VCaP (cell line): ENCODE data around the gene TOLLIP.

Experiments used
- H3K27ac ChIP-seq: fragments of 450-650 bp; 2 replicates; pipeline ENCODE4 v1.5.1; 2017
- TF ChIP-seq, protein P1 (sequence below): fragments of 450-650 bp; conservative IDR thresholded peaks from 2 replicates; pipeline ENCODE4 v1.5.1; 2017; ENCODE audit warnings: mild to moderate bottlenecking, moderate library complexity

Gene TOLLIP

DNA sequence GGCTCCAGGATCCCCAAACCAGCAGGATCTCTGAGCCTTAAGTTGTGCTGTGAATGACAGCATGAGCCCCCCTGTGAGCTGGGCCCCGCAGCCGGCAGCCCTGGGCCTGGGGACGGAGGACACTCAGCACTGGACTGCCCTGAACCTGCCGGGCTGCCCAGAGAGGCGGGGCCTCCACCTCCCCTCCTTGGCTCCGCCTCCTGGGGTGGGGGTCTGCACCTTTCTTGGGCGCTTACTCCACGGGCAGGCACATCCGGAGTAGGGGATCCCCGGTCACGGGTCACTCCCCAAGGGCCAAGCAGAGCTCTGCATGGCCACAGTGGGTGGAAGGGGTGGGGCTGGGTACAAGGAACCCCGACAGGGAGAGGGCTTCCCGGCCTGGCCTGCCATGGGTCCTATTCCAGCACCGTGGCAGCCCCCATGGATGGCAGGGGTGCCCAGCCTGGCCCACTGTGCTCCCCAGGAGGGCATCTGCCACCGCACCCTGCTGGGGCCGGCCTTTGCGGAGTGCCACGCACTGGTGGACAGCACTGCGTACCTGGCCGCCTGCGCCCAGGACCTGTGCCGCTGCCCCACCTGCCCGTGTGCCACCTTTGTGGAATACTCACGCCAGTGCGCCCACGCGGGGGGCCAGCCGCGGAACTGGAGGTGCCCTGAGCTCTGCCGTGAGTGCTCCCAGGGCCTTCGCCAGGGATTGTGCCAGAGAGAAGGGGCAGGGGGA is 81.2 kb downstream of the TOLLIP start:
- no peak overlapping the region for H3K27ac ChIP-seq
- TF ChIP-seq, protein P1, sequence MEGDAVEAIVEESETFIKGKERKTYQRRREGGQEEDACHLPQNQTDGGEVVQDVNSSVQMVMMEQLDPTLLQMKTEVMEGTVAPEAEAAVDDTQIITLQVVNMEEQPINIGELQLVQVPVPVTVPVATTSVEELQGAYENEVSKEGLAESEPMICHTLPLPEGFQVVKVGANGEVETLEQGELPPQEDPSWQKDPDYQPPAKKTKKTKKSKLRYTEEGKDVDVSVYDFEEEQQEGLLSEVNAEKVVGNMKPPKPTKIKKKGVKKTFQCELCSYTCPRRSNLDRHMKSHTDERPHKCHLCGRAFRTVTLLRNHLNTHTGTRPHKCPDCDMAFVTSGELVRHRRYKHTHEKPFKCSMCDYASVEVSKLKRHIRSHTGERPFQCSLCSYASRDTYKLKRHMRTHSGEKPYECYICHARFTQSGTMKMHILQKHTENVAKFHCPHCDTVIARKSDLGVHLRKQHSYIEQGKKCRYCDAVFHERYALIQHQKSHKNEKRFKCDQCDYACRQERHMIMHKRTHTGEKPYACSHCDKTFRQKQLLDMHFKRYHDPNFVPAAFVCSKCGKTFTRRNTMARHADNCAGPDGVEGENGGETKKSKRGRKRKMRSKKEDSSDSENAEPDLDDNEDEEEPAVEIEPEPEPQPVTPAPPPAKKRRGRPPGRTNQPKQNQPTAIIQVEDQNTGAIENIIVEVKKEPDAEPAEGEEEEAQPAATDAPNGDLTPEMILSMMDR = no peak

GRCh38 chr11:1227551-1228100 is 81.8 kb downstream of the TOLLIP start:
- TF ChIP-seq, protein P1 = no peak
- no peak overlapping the region for H3K27ac ChIP-seq

- no peak overlapping the region for H3K27ac ChIP-seq
- TF ChIP-seq, protein P1 = peak; percentile 36
Measured at GRCh38 chr11:1226986-1227550, 82.4 kb downstream of the TOLLIP start.

DNA sequence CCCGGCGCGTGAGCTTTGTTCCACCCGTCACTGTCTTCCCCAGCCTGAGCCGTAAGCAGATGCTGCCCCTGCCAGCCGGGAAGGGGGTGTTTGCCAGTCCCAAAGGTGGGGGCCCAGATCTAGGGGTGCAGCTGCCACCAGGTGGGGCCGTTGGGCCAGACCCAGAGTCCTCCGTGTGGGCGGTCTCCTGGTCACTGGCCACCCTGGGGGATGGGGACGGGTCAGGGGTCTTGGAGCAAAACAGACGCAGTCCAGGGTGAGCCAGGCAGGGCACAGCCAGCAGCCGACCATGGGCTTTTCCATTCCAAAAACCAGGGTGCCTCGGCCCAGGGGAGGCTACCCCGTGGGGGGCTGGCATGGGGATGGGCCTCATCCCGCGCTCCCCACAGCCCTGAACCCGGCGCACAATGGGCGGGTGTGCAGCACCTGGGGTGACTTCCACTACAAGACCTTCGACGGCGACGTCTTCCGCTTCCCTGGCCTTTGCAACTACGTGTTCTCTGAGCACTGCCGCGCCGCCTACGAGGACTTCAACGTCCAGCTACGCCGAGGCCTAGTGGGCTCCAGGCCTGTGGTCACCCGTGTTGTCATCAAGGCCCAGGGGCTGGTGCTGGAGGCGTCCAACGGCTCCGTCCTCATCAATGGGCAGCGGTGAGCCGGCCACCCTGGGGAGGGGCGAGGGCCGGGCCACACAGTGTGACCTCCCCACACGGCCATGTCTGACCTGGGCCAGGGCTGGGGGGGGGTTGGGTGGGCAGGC is 83.0 kb downstream of the TOLLIP start:
- TF ChIP-seq, protein P1 = no peak
- no peak overlapping the region for H3K27ac ChIP-seq

- H3K27ac ChIP-seq = no peak overlapping the region
- TF ChIP-seq, protein P1 = no peak
Measured at GRCh38 chr11:1225386-1226225, 83.8 kb downstream of the TOLLIP start.

GRCh38 chr11:1224491-1225385 is 84.7 kb downstream of the TOLLIP start:
- H3K27ac ChIP-seq = no peak overlapping the region
- TF ChIP-seq, protein P1 = no peak
